ENCODE results near the gene IFT88. TPM values are rescaled to one million over a fixed set of nuclear protein-coding genes. Genes with fewer than 3 reads are reported as not detected.
A peak's percentile ranks its signal among the peaks of the same experiment; 100 is the strongest.

IFT88 gene
- total RNA-seq, 6 experiments from 2014 or later: 8.2 to 9.5 (median 9.0) TPM

DNA sequence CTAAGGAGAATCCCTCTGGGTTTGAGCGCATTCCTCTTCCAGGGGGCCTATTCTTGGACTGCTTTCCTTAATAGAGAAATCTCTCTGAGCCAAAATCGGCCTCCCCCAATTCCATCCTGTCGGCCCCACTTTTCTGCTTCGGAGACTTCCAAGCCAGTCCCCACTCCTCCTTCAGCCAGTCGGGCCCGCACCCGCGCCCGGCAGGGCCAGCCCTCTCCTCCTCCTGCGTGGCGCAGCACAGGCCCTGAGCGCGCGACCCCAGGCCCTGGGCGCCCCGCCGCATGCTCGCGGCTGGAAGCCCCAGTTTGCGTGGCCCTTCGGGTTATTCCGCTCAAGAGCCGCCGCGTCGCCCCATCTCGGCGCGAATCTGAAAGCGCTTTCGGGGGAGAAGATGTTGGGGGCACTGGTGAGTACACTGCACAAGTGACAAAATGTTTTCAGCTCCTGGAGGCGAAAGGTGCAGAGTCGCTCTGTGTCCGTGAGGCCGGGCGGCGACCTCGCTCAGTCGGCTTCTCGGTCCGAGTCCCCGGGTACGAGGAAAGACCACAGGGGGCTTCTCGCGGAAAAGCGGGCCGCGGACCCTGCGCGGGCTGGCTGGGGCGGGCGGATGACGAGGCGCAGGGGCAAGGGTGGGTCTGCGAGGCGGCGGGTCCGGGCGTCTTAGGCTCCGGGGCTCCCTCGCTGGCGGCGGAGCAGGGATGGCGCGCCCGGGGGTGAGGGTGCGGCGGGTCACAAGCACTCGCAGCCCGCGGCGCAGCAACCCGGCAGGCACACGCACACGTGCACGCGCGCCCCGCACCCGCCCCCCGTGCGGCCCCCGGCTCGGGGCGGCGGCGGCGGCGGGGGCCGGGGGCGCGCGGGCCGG, 136.2 kb downstream of the IFT88 start, which contains the start of gene IL17D:
Gene IL17D, plus strand, starts transcription at position 785 of the 865 bp plus-strand sequence. CDS start 303 bp downstream, outside the sequence.
- no peak for DNase-seq

DNA sequence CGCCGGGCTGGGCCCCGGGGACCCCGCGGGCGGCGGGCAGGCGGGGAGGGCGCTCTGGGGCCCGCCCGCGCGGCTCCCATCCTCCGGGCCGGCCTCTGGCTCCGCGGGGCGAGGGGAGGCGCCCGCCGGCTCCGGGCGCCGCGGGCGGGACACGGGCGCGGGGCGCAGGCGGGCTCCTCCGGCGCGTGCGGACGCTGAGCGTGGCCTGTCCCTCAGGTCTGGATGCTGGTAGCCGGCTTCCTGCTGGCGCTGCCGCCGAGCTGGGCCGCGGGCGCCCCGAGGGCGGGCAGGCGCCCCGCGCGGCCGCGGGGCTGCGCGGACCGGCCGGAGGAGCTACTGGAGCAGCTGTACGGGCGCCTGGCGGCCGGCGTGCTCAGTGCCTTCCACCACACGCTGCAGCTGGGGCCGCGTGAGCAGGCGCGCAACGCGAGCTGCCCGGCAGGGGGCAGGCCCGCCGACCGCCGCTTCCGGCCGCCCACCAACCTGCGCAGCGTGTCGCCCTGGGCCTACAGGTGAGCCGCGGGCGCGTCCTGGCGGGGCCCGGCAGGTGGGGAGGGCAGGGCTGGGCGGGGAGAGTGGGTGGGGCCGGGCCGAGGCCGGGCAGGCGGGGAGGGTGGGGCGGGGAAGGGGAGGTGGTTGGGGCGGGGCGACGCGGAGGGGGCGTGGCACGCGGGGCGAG, 137.0 kb downstream of the IFT88 start:
- peak; percentile 72 for DNase-seq
- Mint-ChIP-seq H3K9me3 (no peaks in the 10 kb centered on the region), H3K36me3 (ENCODE audit: low read depth) (no peaks in the 10 kb centered on the region; the same call in 1 of the 2 replicates), H3K27me3 (ENCODE audit: insufficient read depth) (peaks cover 23% of the 10 kb centered on the region), H3K4me1 (ENCODE audit: low read depth) (peaks cover 32% of the 10 kb centered on the region), H3K27ac (no peak overlapping the region), H3K4me3 (no peak overlapping the region)
- TF ChIP-seq, protein P1, sequence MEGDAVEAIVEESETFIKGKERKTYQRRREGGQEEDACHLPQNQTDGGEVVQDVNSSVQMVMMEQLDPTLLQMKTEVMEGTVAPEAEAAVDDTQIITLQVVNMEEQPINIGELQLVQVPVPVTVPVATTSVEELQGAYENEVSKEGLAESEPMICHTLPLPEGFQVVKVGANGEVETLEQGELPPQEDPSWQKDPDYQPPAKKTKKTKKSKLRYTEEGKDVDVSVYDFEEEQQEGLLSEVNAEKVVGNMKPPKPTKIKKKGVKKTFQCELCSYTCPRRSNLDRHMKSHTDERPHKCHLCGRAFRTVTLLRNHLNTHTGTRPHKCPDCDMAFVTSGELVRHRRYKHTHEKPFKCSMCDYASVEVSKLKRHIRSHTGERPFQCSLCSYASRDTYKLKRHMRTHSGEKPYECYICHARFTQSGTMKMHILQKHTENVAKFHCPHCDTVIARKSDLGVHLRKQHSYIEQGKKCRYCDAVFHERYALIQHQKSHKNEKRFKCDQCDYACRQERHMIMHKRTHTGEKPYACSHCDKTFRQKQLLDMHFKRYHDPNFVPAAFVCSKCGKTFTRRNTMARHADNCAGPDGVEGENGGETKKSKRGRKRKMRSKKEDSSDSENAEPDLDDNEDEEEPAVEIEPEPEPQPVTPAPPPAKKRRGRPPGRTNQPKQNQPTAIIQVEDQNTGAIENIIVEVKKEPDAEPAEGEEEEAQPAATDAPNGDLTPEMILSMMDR (IDR thresholded peaks at IDR 0.05): peak; percentile 69

More for the DNA sequence above, 136.2 kb downstream of the IFT88 start, which contains the start of gene IL17D:
- Mint-ChIP-seq H3K4me3 (peak within 1 kb of the TSS; percentile 91), H3K9me3 (no peaks in the 10 kb centered on the region), H3K4me1 (ENCODE audit: low read depth) (peaks cover 24% of the 10 kb centered on the region), H3K36me3 (ENCODE audit: low read depth) (no peaks in the 10 kb centered on the region; the same call in 1 of the 2 replicates), H3K27ac (peak within 1 kb of the TSS; percentile 53; the same call in 1 of the 2 replicates), H3K27me3 (ENCODE audit: insufficient read depth) (peaks cover 25% of the 10 kb centered on the region)
- TF ChIP-seq, protein P1 (IDR thresholded peaks at IDR 0.05): peak; percentile 35; the same call in 1 of the 2 replicates

DNA sequence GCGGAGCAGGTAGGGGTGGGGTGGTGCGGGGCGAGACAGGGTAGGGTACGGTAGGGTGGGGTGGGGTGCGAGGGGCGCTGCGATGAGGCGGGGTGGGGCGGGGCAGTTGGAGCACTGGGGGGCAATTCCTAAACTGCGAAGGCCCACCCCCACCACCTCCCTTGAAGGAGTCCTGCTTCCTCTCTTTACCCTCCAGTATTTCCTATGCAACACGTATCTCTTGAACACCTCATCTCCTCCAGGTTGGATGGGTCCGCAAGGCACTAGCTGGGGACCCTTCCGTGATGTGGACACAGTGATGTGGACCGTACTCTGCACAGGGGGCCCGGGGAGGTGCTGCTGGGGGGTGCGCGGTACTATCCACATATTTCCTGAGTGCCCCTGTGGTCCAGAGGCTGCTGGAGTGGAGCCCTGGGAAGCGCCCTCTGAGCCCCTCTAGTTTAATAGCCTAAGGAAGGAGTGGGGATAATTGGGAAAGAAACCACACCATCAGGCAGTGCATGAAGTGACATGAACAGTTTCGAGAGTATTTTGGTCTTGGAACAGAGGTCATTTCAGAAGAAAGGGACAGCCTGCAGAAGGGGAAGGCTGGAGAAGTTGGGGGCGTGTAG, 137.6 kb downstream of the IFT88 start:
- Mint-ChIP-seq H3K36me3 (ENCODE audit: low read depth) (no peaks in the 10 kb centered on the region; the same call in 1 of the 2 replicates), H3K27me3 (ENCODE audit: insufficient read depth) (peaks cover 22% of the 10 kb centered on the region), H3K4me3 (peak overlapping the region; percentile 77), H3K9me3 (no peaks in the 10 kb centered on the region), H3K4me1 (ENCODE audit: low read depth) (peaks cover 36% of the 10 kb centered on the region), H3K27ac (no peak overlapping the region)
- TF ChIP-seq, protein P1 (IDR thresholded peaks at IDR 0.05): no peak; the same call in 1 of the 2 replicates
- no peak for DNase-seq

DNA sequence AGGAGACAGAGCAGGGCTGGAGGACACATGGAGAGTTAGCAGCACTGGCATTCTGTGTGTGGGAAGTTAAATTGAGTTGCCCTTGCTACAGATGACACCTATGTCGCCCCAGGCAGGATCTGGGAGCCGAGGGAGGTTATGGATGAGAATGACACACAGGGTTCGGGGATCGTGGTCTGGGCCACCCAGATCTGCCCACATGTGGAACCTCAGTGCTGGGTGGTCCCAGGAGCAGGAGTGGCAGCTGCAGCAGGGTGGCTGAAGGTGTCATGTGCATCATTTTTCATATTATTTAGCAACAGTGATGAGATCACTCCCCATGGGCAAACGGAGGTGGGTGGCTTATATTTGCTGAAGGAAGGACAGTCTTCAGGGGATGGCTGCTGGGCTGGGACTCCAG, 139.7 kb downstream of the IFT88 start:
- H3K27me3 Mint-ChIP-seq (ENCODE audit: insufficient read depth): peaks cover 8% of the 10 kb centered on the region
- no peak overlapping the region for H3K4me3 Mint-ChIP-seq
- H3K27ac Mint-ChIP-seq: no peak overlapping the region
- no peaks in the 10 kb centered on the region for H3K36me3 Mint-ChIP-seq (ENCODE audit: low read depth)
- TF ChIP-seq, protein P1 (IDR thresholded peaks at IDR 0.05): no peak
- no peaks in the 10 kb centered on the region for H3K9me3 Mint-ChIP-seq
- no peak for DNase-seq
- H3K4me1 Mint-ChIP-seq (ENCODE audit: low read depth): peaks cover 36% of the 10 kb centered on the region

DNA sequence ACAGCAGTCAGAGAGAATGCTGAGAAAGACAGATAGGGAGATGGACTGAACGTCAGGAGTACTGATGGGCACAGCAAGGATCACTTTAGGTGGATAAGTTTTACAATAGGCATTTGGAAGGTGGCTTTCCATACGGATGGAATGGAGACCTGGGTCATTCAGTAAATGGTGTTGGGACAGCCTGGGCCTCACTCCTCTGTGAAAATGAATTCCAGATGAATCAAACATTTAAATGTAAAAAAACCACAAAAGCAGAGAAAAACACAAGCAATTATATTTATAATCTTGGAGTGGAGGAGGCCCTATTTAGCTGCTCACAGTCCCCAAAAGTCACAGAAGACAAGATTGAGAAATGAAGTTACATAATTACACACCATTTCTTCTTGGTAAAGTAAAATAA, 141.3 kb downstream of the IFT88 start:
- no peak for DNase-seq
- Mint-ChIP-seq H3K27ac (peak overlapping the region; percentile 46), H3K4me1 (ENCODE audit: low read depth) (peaks cover 39% of the 10 kb centered on the region), H3K27me3 (ENCODE audit: insufficient read depth) (peaks cover 2% of the 10 kb centered on the region), H3K9me3 (no peaks in the 10 kb centered on the region), H3K36me3 (ENCODE audit: low read depth) (no peaks in the 10 kb centered on the region), H3K4me3 (no peak overlapping the region)
- TF ChIP-seq, protein P1 (IDR thresholded peaks at IDR 0.05): no peak
